ENCODE results near the gene FMO5.

The FMO5 gene

DNA sequence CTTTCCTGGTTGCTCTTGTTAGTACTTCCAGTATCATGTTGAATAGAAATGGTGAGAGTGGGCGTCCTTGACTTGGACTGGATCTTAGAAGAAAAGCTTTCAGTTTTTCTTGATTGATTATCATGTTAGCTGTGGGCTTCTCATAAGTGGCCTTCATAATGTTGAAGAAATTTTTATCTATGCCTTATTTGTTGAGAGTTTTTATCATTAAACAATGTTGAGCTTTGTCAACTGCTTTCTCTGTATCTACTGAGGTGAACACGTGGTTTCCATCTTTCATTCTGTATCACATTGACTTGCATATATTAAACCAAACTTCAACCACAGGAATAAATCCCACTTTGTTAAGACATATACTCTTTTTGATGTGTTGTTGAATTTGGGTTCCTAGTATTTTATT is 82.3 kb downstream of the FMO5 start:
- Histone ChIP-seq H3K4me1 (ENCODE audit: insufficient read depth, low read length) (no peaks in the 10 kb centered on the region), H3K27me3 (ENCODE audit: insufficient read depth, low read length) (no peaks in the 10 kb centered on the region), H3K4me3 (ENCODE audit: low read length) (no peak overlapping the region), H3K9me3 (ENCODE audit: low read length) (no peaks in the 10 kb centered on the region), H3K36me3 (ENCODE audit: insufficient read depth, low read length) (no peaks in the 10 kb centered on the region), H2AFZ (ENCODE audit: low read depth, low read length) (no peak overlapping the region)

Data from neuron (in vitro differentiated cells).